GM21717 (cell line): ENCODE measurements around the gene LRCOL1.

Experiments
- ATAC-seq: cut with Tn5 transposase; IDR thresholded peaks from one replicate; pipeline ENCODE4 v1.9.1; 2021; ENCODE audit warnings: mild to moderate bottlenecking, moderate library complexity; ENCODE audit not compliant: unreplicated experiment

Gene LRCOL1

GRCh38 chr12:132610051-132610759, at the start of gene LRCOL1:
Gene LRCOL1 (minus strand): TSS chr12:132610582. CDS start chr12:132606251, 4,331 bp downstream.
- no peak for ATAC-seq

GRCh38 chr12:132660052-132660451, 49.7 kb upstream of the LRCOL1 start:
- no peak for ATAC-seq

- ATAC-seq = no peak
These were observed 48.8 kb upstream of the LRCOL1 start for GRCh38 chr12:132659146-132659545.

GRCh38 chr12:132658149-132658894, 47.9 kb upstream of the LRCOL1 start:
- ATAC-seq = no peak

- no peak for ATAC-seq
These were observed 46.8 kb upstream of the LRCOL1 start for GRCh38 chr12:132657004-132657727.

GRCh38 chr12:132653567-132654290, 43.3 kb upstream of the LRCOL1 start:
- ATAC-seq = no peak

- no peak for ATAC-seq
These were observed 41.2 kb upstream of the LRCOL1 start for GRCh38 chr12:132651444-132652100.

- ATAC-seq = no peak
These were observed 39.0 kb upstream of the LRCOL1 start for GRCh38 chr12:132649226-132649945.

GRCh38 chr12:132648616-132649225, 38.3 kb upstream of the LRCOL1 start:
- ATAC-seq = no peak

- no peak for ATAC-seq
These were observed 37.5 kb upstream of the LRCOL1 start for GRCh38 chr12:132647858-132648257.

- ATAC-seq = no peak
These were observed 36.5 kb upstream of the LRCOL1 start for GRCh38 chr12:132646850-132647249.

- no peak for ATAC-seq
These were observed 32.8 kb upstream of the LRCOL1 start for GRCh38 chr12:132642846-132643835.

GRCh38 chr12:132641811-132642650, 31.6 kb upstream of the LRCOL1 start:
- ATAC-seq = no peak

- ATAC-seq = no peak
These were observed 30.6 kb upstream of the LRCOL1 start for GRCh38 chr12:132640936-132641335.

- ATAC-seq = no peak
These were observed 29.7 kb upstream of the LRCOL1 start for GRCh38 chr12:132639956-132640520.

GRCh38 chr12:132638541-132639408, 28.4 kb upstream of the LRCOL1 start:
- no peak for ATAC-seq
